GM12878 (cell line): ENCODE data around the gene TXNL4A. TPM values are rescaled to one million over a fixed set of nuclear protein-coding genes. Genes with fewer than 3 reads are reported as not detected.

ENCODE experiments used
- ATAC-seq: fragments of 200-7000 bp; cut with Tn5 transposase; 3 replicates; pipeline ENCODE4 v1.9.1; 2020; ENCODE audit warnings: mild to moderate bottlenecking, moderate library complexity
- BruUV-seq: library from RNA; stranded (reverse); fragments of 400-500 nt; replicated peaks from 2 replicates; lab custom pipeline; 2021; lab: Mats Ljungman, UMichigan
- CTCF ChIA-PET: fragments of 300-600 bp; sonication (Branson Sonifier 250); formaldehyde crosslinking; extraction: SDS; loops from one replicate; lab custom pipeline; 2021; ENCODE audit warnings: inconsistent platforms; lab: Yijun Ruan, JAX
- POLR2A ChIA-PET: fragments of 350-600 bp; formaldehyde crosslinking; extraction: SDS; loops from one replicate; lab custom pipeline; 2021; ENCODE audit warnings: inconsistent platforms; lab: Charles Lee
- RAD21 ChIA-PET: fragments of 300-600 bp; sonication (Branson Sonifier 250); formaldehyde crosslinking; loops from one replicate; lab custom pipeline; 2023; ENCODE audit warnings: antibody characterized with exemption; ENCODE audit not compliant: unreplicated experiment; lab: Charles Lee
- SMC1A ChIA-PET: fragments of 300-600 bp; sonication (Branson Sonifier 250); formaldehyde crosslinking; loops from one replicate; lab custom pipeline; 2023; ENCODE audit not compliant: unreplicated experiment, uncharacterized antibody; lab: Charles Lee
- DNase-seq: peaks from one replicate; pipeline ENCODE4 v3.0.0-alpha.2; 2011; ENCODE audit warnings: low read depth, low spot score
- FAIRE-seq: peaks from 3 replicates; lab custom pipeline; 2011; peaks lifted over from hg19 to GRCh38; lab: Jason Lieb, UNC
- H2AFZ ChIP-seq: 2 replicates; pipeline ENCODE4 v1.6.0; 2011; ENCODE audit warnings: low read depth, low read length, control low read depth; ENCODE audit not compliant: control insufficient read depth
- H3K27ac ChIP-seq: 2 replicates; pipeline ENCODE4 v1.5.1; 2011; ENCODE audit warnings: control low read depth; ENCODE audit not compliant: control insufficient read depth, insufficient read depth
- H3K27me3 ChIP-seq, 2 experiments: replicated peaks in 1 of 2; 2 replicates each; pipeline versions ENCODE4 v1.6.0 to v1.6.1; 2011; ENCODE audit warnings: low read length in 1 of 2; ENCODE audit not compliant: control insufficient read depth in 2 of 2, insufficient read depth in 2 of 2
- H3K36me3 ChIP-seq, 2 experiments: 2 replicates each; pipeline ENCODE4 v1.5.1; 2011; ENCODE audit warnings: low read length in 1 of 2; ENCODE audit not compliant: control insufficient read depth in 2 of 2, insufficient read depth in 2 of 2
- H3K4me1 ChIP-seq: 2 replicates; pipeline ENCODE4 v1.6.1; 2011; ENCODE audit warnings: mild to moderate bottlenecking, low read length, moderate library complexity, mixed read lengths; ENCODE audit not compliant: control insufficient read depth, insufficient read depth
- H3K4me2 ChIP-seq: 2 replicates; pipeline ENCODE4 v1.6.0; 2011; ENCODE audit warnings: control low read depth; ENCODE audit not compliant: control insufficient read depth, insufficient read depth
- H3K4me3 ChIP-seq: fragments of 200-600 bp; sonication (generic); 2 replicates; pipeline ENCODE4 v1.5.1; 2016
- H3K79me2 ChIP-seq: 2 replicates; pipeline ENCODE4 v1.6.0; 2011; ENCODE audit warnings: low read length; ENCODE audit not compliant: control insufficient read depth, insufficient read depth
- H3K9ac ChIP-seq: 2 replicates; pipeline ENCODE4 v1.8.0; 2011; ENCODE audit warnings: low read length, control low read depth, mixed read lengths; ENCODE audit not compliant: control insufficient read depth, insufficient read depth
- H3K9me3 ChIP-seq: replicated peaks from 3 replicates; pipeline ENCODE4 v1.5.1; 2011; ENCODE audit warnings: mild to moderate bottlenecking, low read length; ENCODE audit not compliant: control insufficient read depth, insufficient read depth
- H4K20me1 ChIP-seq: 2 replicates; pipeline ENCODE4 v1.6.0; 2011; ENCODE audit not compliant: control insufficient read depth, insufficient read depth
- CHD4 ChIP-seq: fragments of 200-600 bp; sonication (generic); IDR thresholded peaks from 2 replicates; pipeline ENCODE4 v1.6.1; 2016; ENCODE audit warnings: mild to moderate bottlenecking
- CTCF ChIP-seq, 3 experiments: IDR thresholded peaks in 2 of 3; conservative IDR thresholded peaks in 1 of 3; 2 replicates each; pipeline ENCODE4 v1.5.1; 2011; ENCODE audit warnings: low read depth in 3 of 3, low read length in 3 of 3, mild to moderate bottlenecking in 3 of 3, control low read depth in 2 of 3, moderate library complexity in 2 of 3, inconsistent platforms in 1 of 3, mixed read lengths in 1 of 3; ENCODE audit not compliant: control insufficient read depth in 2 of 3, insufficient read depth in 1 of 3; ENCODE audit errors: extremely low read depth in 1 of 3
- ETV6 ChIP-seq, 2 experiments: fragments of 450-650 bp in 1 of 2; IDR thresholded peaks in 1 of 2; conservative IDR thresholded peaks in 1 of 2; 2 replicates each; pipeline ENCODE4 v1.6.1; 2014; ENCODE audit warnings: antibody characterized with exemption in 1 of 2, borderline replicate concordance in 1 of 2, low read depth in 1 of 2, mild to moderate bottlenecking in 1 of 2, moderate library complexity in 1 of 2
- GABPA ChIP-seq: IDR thresholded peaks from 2 replicates; pipeline ENCODE4 v1.6.1; 2014; ENCODE audit warnings: antibody characterized with exemption, low read depth, mild to moderate bottlenecking, inconsistent platforms
- HCFC1 ChIP-seq: fragments of 150-350 bp; IDR thresholded peaks from 2 replicates; pipeline ENCODE4 v1.6.1; 2014; ENCODE audit warnings: low read length
- NFIC ChIP-seq: IDR thresholded peaks from 2 replicates; pipeline ENCODE4 v1.6.1; 2012; ENCODE audit warnings: low read depth, mild to moderate bottlenecking, inconsistent platforms, low read length, moderate library complexity
- PRDM15 ChIP-seq: fragments of 450-650 bp; formaldehyde crosslinking; IDR thresholded peaks from 2 replicates; pipeline ENCODE4 v1.4.0; 2020; ENCODE audit warnings: mild to moderate bottlenecking, moderate library complexity
- SMAD5 ChIP-seq: IDR thresholded peaks from 2 replicates; pipeline ENCODE4 v1.6.1; 2016; ENCODE audit warnings: antibody characterized with exemption, low read depth
- SRF ChIP-seq, 2 experiments: IDR thresholded peaks; 2 replicates each; pipeline ENCODE4 v1.6.1; 2011; ENCODE audit warnings: low read depth in 2 of 2, low read length in 2 of 2, mild to moderate bottlenecking in 1 of 2, moderate library complexity in 1 of 2
- ZBTB40 ChIP-seq: fragments of 450-650 bp; IDR thresholded peaks from 2 replicates; pipeline ENCODE4 v1.6.1; 2016; ENCODE audit warnings: mild to moderate bottlenecking, moderate library complexity, borderline replicate concordance
- ZNF217 ChIP-seq: fragments of 450-650 bp; IDR thresholded peaks from 2 replicates; pipeline ENCODE4 v1.6.1; 2017; ENCODE audit warnings: antibody characterized with exemption, mild to moderate bottlenecking
- WGBS: methylation state at CpG from one replicate; pipeline ENCODE4 v1.1.6; 2016; ENCODE audit warnings: low lambda C conversion rate; ENCODE audit not compliant: insufficient replicate concordance, insufficient coverage; ENCODE audit errors: missing lambda C conversion rate; 5-methylcytosine and 5-hydroxymethylcytosine counted together
- in situ Hi-C: fragments of 300-500 bp; cut with MboI; formaldehyde crosslinking; loops from 9 replicates; pipeline ENCODE4 v1.14.3; 2018; ENCODE audit warnings: mixed read lengths
- intact Hi-C: fragments of 100-400 bp; cut with micrococcal nuclease; formaldehyde crosslinking; loops from one replicate; pipeline ENCODE4 v1.14.2; 2022; ENCODE audit not compliant: unreplicated experiment
- polyA plus RNA-seq, 11 experiments: library from polyadenylated mRNA; depleted of rRNA in 4 of 11; unstranded in 6 of 11; stranded (reverse) in 5 of 11; fragments of >200 nt; fragmentation: Nextera tagmentation in 4 of 11; fragmentation: Illumina TruSeq in 1 of 11; extraction: Ambion mirVana in 4 of 11; extraction: Trizol in 1 of 11; gene quantifications; 1 replicate in 1 of 11; 2 replicates in 10 of 11; pipeline versions ENCODE4 v1.2.1 to v1.2.3, GENCODE V29; 2011 to 2016; ENCODE audit warnings: inconsistent platforms in 2 of 11, missing spikeins in 2 of 11, low read depth in 1 of 11
- total RNA-seq, 4 experiments: library from RNA; depleted of rRNA in 3 of 4; stranded (reverse); fragments of >200 nt in 3 of 4; fragmentation: Illumina TruSeq in 1 of 4; extraction: Trizol in 1 of 4; gene quantifications; 2 replicates each; pipeline versions ENCODE4 v1.2.1 to v1.2.3, GENCODE V29; 2013 to 2021
- TF ChIP-seq, protein P1 (sequence below): IDR thresholded peaks from 2 replicates; pipeline ENCODE4 v1.6.1; 2011; ENCODE audit warnings: low read depth, mild to moderate bottlenecking, low read length, moderate library complexity, borderline replicate concordance; ENCODE audit errors: extremely low read depth

Gene TXNL4A
- total and polyA plus RNA-seq, 10 of the 15 experiments (the other 5 are each of a cell fraction or from before 2014, with no cell fraction given), result 38.4 to 329 (median 128) TPM

GRCh38 chr18:79954791-79955190 lies 33.6 kb downstream of the TXNL4A start:
- no peaks in the 10 kb centered on the region for H3K9me3 ChIP-seq

More at GRCh38 chr18:79954791-79955190, 33.6 kb downstream of the TXNL4A start:
- no peak for ATAC-seq
- ChIA-PET RAD21 (interaction anchor here (0.8 to 1.8 kb wide), 2 partner anchors 9 to 574 kb away, joined by 3 to 6 read pairs; no protein-coding TSS in a partner anchor), CTCF (interaction anchor here (0.6 to 1.7 kb wide), 2 partner anchors 8 to 195 kb away, joined by 3 to 7 read pairs; no protein-coding TSS in a partner anchor), POLR2A (interaction anchor here (1.0 kb wide), 1 partner anchor 8 kb away, joined by 5 read pairs; no protein-coding TSS in a partner anchor), SMC1A (interaction anchor here (1.7 to 1.8 kb wide), 2 partner anchors 8 to 32 kb away, joined by 5 read pairs; no protein-coding TSS in a partner anchor)
- no peak for TF ChIP-seq SMAD5
- TF ChIP-seq NFIC, result no peak
- no peak for TF ChIP-seq CHD4
- TF ChIP-seq CTCF (IDR thresholded peaks at IDR 0.05 in 2 of 3, conservative IDR thresholded peaks at IDR 0.05 in 1 of 3; ENCODE audit: control insufficient read depth in 2 of 3, extremely low read depth in 1 of 3, insufficient read depth in 1 of 3, low read depth in 3 of 3, low read length in 3 of 3), result no peak
- TF ChIP-seq PRDM15 (CRISPR knock-in tag), result no peak
- no peak for TF ChIP-seq ZNF217
- no peak for TF ChIP-seq GABPA
- no peak for TF ChIP-seq ETV6 (conservative IDR thresholded peaks at IDR 0.05 in 1 of 2, IDR thresholded peaks at IDR 0.05 in 1 of 2; ENCODE audit: borderline replicate concordance in 1 of 2, low read depth in 1 of 2)
- TF ChIP-seq ZBTB40, result no peak
- no peak for TF ChIP-seq HCFC1
- TF ChIP-seq, protein P1, sequence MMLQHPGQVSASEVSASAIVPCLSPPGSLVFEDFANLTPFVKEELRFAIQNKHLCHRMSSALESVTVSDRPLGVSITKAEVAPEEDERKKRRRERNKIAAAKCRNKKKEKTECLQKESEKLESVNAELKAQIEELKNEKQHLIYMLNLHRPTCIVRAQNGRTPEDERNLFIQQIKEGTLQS, result no peak
- no peak for TF ChIP-seq SRF (IDR thresholded peaks at IDR 0.05; ENCODE audit: low read depth in 2 of 2, low read length in 2 of 2)
- in situ Hi-C loops (loop anchor here (5.0 to 10.0 kb wide), 2 partner anchors 272 to 560 kb away; partner anchors contain the start of gene NFATC1), intact Hi-C loops (loop anchor here (5.0 kb wide), 1 partner anchor 33 kb away; the partner anchor contains the start of gene TXNL4A)
- H3K36me3 ChIP-seq, result no peaks in the 10 kb centered on the region
- H3K4me2 ChIP-seq, result no peak overlapping the region
- H3K27me3 ChIP-seq, result no peaks in the 10 kb centered on the region
- H3K4me3 ChIP-seq, result no peak overlapping the region
- WGBS, result 85% methylated on average over 5 of the region's 5 CpGs
- H4K20me1 ChIP-seq, result no peaks in the 10 kb centered on the region
- H3K4me1 ChIP-seq, result peaks cover 5% of the 10 kb centered on the region
- no peak overlapping the region for H3K9ac ChIP-seq
- FAIRE-seq, result no peak
- peaks cover 13% of the 10 kb centered on the region for H3K79me2 ChIP-seq
- H3K27ac ChIP-seq, result no peak overlapping the region
- DNase-seq, result no peak
- no TSS peak for BruUV-seq
- no peak overlapping the region for H2AFZ ChIP-seq
